ENCODE data around the gene MKKS. TPM values are rescaled to one million over a fixed set of nuclear protein-coding genes. Genes with fewer than 3 reads are reported as not detected.

The MKKS gene
- polyA plus RNA-seq, 1 of the 3 experiments (the other 2 are of a cell fraction), result 10.1 TPM

GRCh38 chr20:10438217-10438616 lies 4.2 kb upstream of the MKKS start:
- Histone ChIP-seq H3K79me2 (ENCODE audit: insufficient read depth) (peaks cover 43% of the 10 kb centered on the region), H3K4me1 (ENCODE audit: control insufficient read depth in 1 of 2, insufficient read depth in 2 of 2, low read depth in 1 of 2, low read length in 1 of 2) (peaks cover 0 to 9% of the 10 kb centered on the region in 2 experiments; a peak in 2 of 4 replicates), H3K4me3 (ENCODE audit: low read depth in 2 of 2, low read length in 1 of 2) (no peak overlapping the region), H3K27me3 (ENCODE audit: insufficient read depth) (no peaks in the 10 kb centered on the region), H3F3A (replicated peaks; ENCODE audit: insufficient read depth) (peaks cover 3% of the 10 kb centered on the region), H3K9me2 (no peaks in the 10 kb centered on the region), H2AFZ (ENCODE audit: low read depth) (no peak overlapping the region), H3K9me3 (no peaks in the 10 kb centered on the region), H3K27ac (ENCODE audit: low read depth in 2 of 2, low read length in 1 of 2) (no peak overlapping the region), H3K36me3 (replicated peaks in 1 of 2; ENCODE audit: control insufficient read depth in 1 of 2, insufficient read depth in 2 of 2, low read length in 1 of 2) (peaks cover 0 to 7% of the 10 kb centered on the region in 2 experiments), H3K9ac (no peak overlapping the region), H4K20me1 (ENCODE audit: insufficient read depth) (no peaks in the 10 kb centered on the region), H3K4me2 (no peak overlapping the region)
- WGBS (ENCODE audit: low lambda C conversion rate), result 77% methylated on average over 4 of the region's 4 CpGs
- TF ChIP-seq FOXM1 (IDR thresholded peaks at IDR 0.05; ENCODE audit: low read depth), result no peak
- no peak for TF ChIP-seq NFIC (IDR thresholded peaks at IDR 0.05; ENCODE audit: borderline replicate concordance)
- ChIA-PET CTCF (no interaction called here), POLR2A (no interaction called here)
- DNase-seq, result no peak

- H4K20me1 ChIP-seq (ENCODE audit: insufficient read depth), result no peaks in the 10 kb centered on the region
- H3K27ac ChIP-seq (ENCODE audit: low read depth in 2 of 2, low read length in 1 of 2), result no peak overlapping the region
- H3K79me2 ChIP-seq (ENCODE audit: insufficient read depth), result peaks cover 64% of the 10 kb centered on the region
- peak overlapping the region; percentile 93 to 99; a peak in 3 of 4 replicates for H3K4me3 ChIP-seq (ENCODE audit: low read depth in 2 of 2, low read length in 1 of 2)
- ChIA-PET POLR2A (interaction anchor here (1.1 kb wide), 1 partner anchor 263 kb away, joined by 3 read pairs; no protein-coding TSS in a partner anchor), CTCF (interaction anchor here (1.0 to 2.7 kb wide), 3 partner anchors 9 to 457 kb away, joined by 3 to 11 read pairs (median 5); no protein-coding TSS in a partner anchor)
- peaks cover 3% of the 10 kb centered on the region for H3F3A ChIP-seq (replicated peaks; ENCODE audit: insufficient read depth)
- H3K36me3 ChIP-seq (replicated peaks in 1 of 2; ENCODE audit: control insufficient read depth in 1 of 2, insufficient read depth in 2 of 2, low read length in 1 of 2), result peaks cover 0 to 13% of the 10 kb centered on the region in 2 experiments
- DNase-seq, result no peak
- H3K9ac ChIP-seq, result peak overlapping the region; percentile 82; the same call in 1 of the 2 replicates
- H3K4me2 ChIP-seq, result peak overlapping the region; percentile 91
- H2AFZ ChIP-seq (ENCODE audit: low read depth), result peak overlapping the region; percentile 74
- H3K9me3 ChIP-seq, result no peaks in the 10 kb centered on the region
- TF ChIP-seq MXI1 (IDR thresholded peaks at IDR 0.05; ENCODE audit: low read depth, low read length) (no peak), RXRA (IDR thresholded peaks at IDR 0.05; ENCODE audit: borderline replicate concordance, low read depth) (no peak), FOSL2 (IDR thresholded peaks at IDR 0.05; ENCODE audit: borderline replicate concordance, low read depth) (no peak), IRF3 (IDR thresholded peaks at IDR 0.05; ENCODE audit: low read depth, low read length) (no peak), USF1 (IDR thresholded peaks at IDR 0.05; ENCODE audit: borderline replicate concordance, low read depth) (no peak), FOXM1 (IDR thresholded peaks at IDR 0.05; ENCODE audit: low read depth) (no peak), ELF1 (IDR thresholded peaks at IDR 0.05) (no peak), RCOR1 (IDR thresholded peaks at IDR 0.05; ENCODE audit: low read length) (no peak), USF2 (IDR thresholded peaks at IDR 0.05; ENCODE audit: borderline replicate concordance, low read depth, low read length) (no peak), JUND (IDR thresholded peaks at IDR 0.05) (no peak), POLR2AphosphoS5 (IDR thresholded peaks at IDR 0.05; ENCODE audit: low read depth, low read length) (no peak)
- peaks cover 5 to 17% of the 10 kb centered on the region in 2 experiments; a peak in 3 of 4 replicates for H3K4me1 ChIP-seq (ENCODE audit: control insufficient read depth in 1 of 2, insufficient read depth in 2 of 2, low read depth in 1 of 2, low read length in 1 of 2)
- WGBS (ENCODE audit: low lambda C conversion rate), result 92% methylated on average over 20 of the region's 20 CpGs
- H3K9me2 ChIP-seq, result no peaks in the 10 kb centered on the region
- H3K27me3 ChIP-seq (ENCODE audit: insufficient read depth), result no peaks in the 10 kb centered on the region
These were observed 2.2 kb upstream of the MKKS start for GRCh38 chr20:10436053-10436699.
